Measurements from ENCODE around the gene PIAS3.

DNA sequence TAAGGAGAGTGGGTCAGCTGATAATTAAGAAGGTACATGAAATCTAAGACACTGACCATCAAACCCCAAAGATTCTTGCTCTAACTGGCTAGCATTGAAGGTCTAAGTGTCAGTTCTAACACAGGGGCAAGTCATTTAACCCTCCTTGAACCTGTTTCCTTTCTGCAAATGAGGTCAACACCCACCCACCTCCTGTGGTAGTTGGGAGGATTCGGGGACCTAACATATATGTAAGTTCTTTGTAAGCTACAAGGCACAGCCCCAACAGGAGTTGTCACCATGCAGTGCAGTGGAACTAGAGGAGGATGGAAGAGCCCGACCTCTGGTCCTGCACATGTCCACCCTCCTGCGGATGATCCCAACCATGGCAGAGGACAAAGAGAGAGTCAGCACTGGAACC, 11.1 kb downstream of the PIAS3 start:
- TF ChIP-seq, protein P1, sequence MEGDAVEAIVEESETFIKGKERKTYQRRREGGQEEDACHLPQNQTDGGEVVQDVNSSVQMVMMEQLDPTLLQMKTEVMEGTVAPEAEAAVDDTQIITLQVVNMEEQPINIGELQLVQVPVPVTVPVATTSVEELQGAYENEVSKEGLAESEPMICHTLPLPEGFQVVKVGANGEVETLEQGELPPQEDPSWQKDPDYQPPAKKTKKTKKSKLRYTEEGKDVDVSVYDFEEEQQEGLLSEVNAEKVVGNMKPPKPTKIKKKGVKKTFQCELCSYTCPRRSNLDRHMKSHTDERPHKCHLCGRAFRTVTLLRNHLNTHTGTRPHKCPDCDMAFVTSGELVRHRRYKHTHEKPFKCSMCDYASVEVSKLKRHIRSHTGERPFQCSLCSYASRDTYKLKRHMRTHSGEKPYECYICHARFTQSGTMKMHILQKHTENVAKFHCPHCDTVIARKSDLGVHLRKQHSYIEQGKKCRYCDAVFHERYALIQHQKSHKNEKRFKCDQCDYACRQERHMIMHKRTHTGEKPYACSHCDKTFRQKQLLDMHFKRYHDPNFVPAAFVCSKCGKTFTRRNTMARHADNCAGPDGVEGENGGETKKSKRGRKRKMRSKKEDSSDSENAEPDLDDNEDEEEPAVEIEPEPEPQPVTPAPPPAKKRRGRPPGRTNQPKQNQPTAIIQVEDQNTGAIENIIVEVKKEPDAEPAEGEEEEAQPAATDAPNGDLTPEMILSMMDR (tag by site-specific recombination; IDR thresholded peaks at IDR 0.05): no peak
- TF ChIP-seq YY1 (tag by site-specific recombination; IDR thresholded peaks at IDR 0.05) (no peak), ZNF112 (tag by site-specific recombination; IDR thresholded peaks at IDR 0.05) (no peak), ZNF274 (IDR thresholded peaks at IDR 0.05; ENCODE audit: low read length) (no peak), ZNF274 (tag by site-specific recombination; IDR thresholded peaks at IDR 0.05; ENCODE audit: borderline replicate concordance) (no peak), ZNF76 (tag by site-specific recombination; IDR thresholded peaks at IDR 0.05; ENCODE audit: borderline replicate concordance, low read depth) (no peak), ZNF561 (tag by site-specific recombination; IDR thresholded peaks at IDR 0.05; ENCODE audit: borderline replicate concordance) (no peak), ZNF184 (tag by site-specific recombination; IDR thresholded peaks at IDR 0.05) (no peak), ZNF324 (tag by site-specific recombination; IDR thresholded peaks at IDR 0.05) (no peak), ZNF768 (tag by site-specific recombination; IDR thresholded peaks at IDR 0.05) (no peak)
- TF ChIP-seq, protein P2, sequence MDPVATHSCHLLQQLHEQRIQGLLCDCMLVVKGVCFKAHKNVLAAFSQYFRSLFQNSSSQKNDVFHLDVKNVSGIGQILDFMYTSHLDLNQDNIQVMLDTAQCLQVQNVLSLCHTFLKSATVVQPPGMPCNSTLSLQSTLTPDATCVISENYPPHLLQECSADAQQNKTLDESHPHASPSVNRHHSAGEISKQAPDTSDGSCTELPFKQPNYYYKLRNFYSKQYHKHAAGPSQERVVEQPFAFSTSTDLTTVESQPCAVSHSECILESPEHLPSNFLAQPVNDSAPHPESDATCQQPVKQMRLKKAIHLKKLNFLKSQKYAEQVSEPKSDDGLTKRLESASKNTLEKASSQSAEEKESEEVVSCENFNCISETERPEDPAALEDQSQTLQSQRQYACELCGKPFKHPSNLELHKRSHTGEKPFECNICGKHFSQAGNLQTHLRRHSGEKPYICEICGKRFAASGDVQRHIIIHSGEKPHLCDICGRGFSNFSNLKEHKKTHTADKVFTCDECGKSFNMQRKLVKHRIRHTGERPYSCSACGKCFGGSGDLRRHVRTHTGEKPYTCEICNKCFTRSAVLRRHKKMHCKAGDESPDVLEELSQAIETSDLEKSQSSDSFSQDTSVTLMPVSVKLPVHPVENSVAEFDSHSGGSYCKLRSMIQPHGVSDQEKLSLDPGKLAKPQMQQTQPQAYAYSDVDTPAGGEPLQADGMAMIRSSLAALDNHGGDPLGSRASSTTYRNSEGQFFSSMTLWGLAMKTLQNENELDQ (tag by site-specific recombination; IDR thresholded peaks at IDR 0.05; ENCODE audit: low read depth): no peak
- TF ChIP-seq, protein P3, sequence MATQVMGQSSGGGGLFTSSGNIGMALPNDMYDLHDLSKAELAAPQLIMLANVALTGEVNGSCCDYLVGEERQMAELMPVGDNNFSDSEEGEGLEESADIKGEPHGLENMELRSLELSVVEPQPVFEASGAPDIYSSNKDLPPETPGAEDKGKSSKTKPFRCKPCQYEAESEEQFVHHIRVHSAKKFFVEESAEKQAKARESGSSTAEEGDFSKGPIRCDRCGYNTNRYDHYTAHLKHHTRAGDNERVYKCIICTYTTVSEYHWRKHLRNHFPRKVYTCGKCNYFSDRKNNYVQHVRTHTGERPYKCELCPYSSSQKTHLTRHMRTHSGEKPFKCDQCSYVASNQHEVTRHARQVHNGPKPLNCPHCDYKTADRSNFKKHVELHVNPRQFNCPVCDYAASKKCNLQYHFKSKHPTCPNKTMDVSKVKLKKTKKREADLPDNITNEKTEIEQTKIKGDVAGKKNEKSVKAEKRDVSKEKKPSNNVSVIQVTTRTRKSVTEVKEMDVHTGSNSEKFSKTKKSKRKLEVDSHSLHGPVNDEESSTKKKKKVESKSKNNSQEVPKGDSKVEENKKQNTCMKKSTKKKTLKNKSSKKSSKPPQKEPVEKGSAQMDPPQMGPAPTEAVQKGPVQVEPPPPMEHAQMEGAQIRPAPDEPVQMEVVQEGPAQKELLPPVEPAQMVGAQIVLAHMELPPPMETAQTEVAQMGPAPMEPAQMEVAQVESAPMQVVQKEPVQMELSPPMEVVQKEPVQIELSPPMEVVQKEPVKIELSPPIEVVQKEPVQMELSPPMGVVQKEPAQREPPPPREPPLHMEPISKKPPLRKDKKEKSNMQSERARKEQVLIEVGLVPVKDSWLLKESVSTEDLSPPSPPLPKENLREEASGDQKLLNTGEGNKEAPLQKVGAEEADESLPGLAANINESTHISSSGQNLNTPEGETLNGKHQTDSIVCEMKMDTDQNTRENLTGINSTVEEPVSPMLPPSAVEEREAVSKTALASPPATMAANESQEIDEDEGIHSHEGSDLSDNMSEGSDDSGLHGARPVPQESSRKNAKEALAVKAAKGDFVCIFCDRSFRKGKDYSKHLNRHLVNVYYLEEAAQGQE (tag by site-specific recombination; IDR thresholded peaks at IDR 0.05): no peak

All from HEK293 (cell line).